Urinary bladder (tissue), 4 donors: Measurements from ENCODE around the gene PCP2. TPM values are rescaled to one million over a fixed set of nuclear protein-coding genes. Genes with fewer than 3 reads are reported as not detected.

ENCODE experiments used
- DNase-seq: peaks from one replicate; pipeline ENCODE4 v3.0.0-alpha.2; 2015; ENCODE audit errors: extremely low spot score
- H3K27ac ChIP-seq: one replicate; pipeline ENCODE4 v1.5.1; 2013; ENCODE audit warnings: low read depth, mild to moderate bottlenecking, moderate library complexity
- H3K36me3 ChIP-seq: one replicate; pipeline ENCODE4 v1.6.1; 2013; ENCODE audit warnings: mild to moderate bottlenecking, moderate library complexity; ENCODE audit not compliant: insufficient read depth
- H3K4me1 ChIP-seq: one replicate; pipeline ENCODE4 v1.6.1; 2013; ENCODE audit warnings: mild to moderate bottlenecking, moderate library complexity; ENCODE audit not compliant: insufficient read depth
- H3K4me3 ChIP-seq: one replicate; pipeline ENCODE4 v1.5.1; 2013; ENCODE audit warnings: low read depth, low read length
- WGBS: extraction: QIAGEN DNeasy Blood & Tissue Kit; methylation state at CpG from one replicate; pipeline ENCODE4 v1.1.7; 2013; 5-methylcytosine and 5-hydroxymethylcytosine counted together
- polyA plus RNA-seq: library from polyadenylated mRNA; stranded (reverse); fragments of 200-250 nt; gene quantifications from one replicate; pipeline ENCODE4 v1.2.3, GENCODE V29; 2013
- total RNA-seq: library from RNA; depleted of rRNA; stranded (reverse); fragments of >200 nt; gene quantifications from one replicate; pipeline ENCODE4 v1.2.3, GENCODE V29; 2014
- donor health status: healthy with polysubstance abuse.
- donor health status: healthy.

PCP2 gene
- total and polyA plus RNA-seq, 2 donors, result 0.19 TPM; not detected in 1

DNA sequence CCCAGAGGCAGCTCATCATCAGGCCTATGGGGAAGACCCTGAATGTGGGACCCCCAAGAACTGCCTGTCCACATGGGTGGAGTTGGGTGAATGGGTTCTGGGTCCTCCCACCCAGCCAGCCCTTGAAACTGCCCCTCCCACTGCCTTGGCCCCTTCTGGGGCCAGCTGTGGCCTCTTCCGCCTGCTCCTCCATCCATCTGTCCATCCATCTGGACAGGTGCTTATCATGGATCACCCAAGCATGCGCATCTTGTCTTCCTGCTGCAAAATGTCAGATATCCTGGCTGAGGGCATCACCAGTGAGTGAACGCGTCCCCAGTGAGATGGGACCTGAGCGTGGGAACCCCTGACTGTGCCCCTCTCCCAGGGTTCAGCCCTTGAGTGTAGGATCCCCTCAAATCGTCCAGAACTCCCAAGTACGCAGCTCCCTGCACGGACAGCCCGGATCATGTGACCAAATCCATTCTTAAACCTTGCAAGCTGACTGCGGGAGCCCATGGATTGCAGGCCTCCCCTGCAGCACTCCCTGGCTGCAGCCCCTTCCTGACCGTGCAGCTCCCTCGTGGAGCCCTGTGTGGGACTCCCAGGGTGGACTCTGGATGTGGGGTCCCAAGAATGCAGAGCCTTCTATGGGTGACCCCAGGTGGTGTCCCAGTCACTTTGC lies 5.4 kb upstream of the PCP2 start:
- no peak for DNase-seq
- Histone ChIP-seq H3K4me1 (no peaks in the 10 kb centered on the region), H3K4me3 (no peak overlapping the region), H3K36me3 (no peaks in the 10 kb centered on the region), H3K27ac (no peak overlapping the region)
- WGBS, result 68% methylated on average over 12 of the region's 12 CpGs

DNA sequence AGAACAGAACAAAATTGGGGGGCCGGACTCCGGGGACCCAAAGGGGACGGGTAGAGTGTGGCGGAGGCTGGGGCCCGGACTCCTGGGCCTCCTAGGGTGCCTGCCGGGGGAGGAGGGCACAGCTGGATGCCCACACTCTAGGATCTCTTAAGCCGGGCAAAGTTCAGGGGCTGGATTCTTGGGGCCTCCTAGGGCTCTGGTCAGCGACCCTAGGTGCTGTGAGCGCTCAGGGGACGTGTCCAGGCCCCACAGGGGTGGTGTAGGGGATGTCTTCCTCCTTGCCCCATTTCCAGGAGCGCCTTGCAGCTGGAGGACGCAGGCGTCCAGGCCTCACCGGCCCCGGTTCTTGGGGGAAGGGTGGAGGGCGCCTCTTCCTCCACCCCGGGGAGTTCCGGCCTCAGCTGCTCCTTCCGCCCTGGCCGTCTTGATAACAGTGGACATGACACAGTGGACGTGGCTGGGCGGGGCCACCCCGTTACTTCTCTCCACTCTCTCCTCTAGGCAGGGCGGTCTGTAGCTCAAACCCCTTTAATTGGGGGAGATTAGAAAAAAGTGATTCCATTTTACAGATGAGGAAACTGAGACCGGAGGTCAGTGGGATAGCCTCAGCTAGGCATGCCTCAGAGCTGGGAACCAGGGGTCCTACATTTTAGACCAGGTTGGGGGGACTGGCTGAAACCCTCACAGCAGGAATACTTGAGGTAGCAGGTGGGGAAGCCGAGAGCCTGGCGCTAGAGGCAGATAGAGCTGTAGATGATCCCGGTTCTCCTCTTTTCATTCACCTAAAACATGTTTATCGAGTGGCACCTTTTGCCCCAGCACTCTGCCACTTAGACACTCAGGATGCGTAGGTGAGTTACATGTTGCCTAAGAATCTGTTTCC lies 4.1 kb upstream of the PCP2 start:
- DNase-seq, result no peak
- H3K4me1 ChIP-seq, result no peaks in the 10 kb centered on the region
- 36% methylated on average over 30 of the region's 30 CpGs for WGBS
- H3K36me3 ChIP-seq, result no peaks in the 10 kb centered on the region
- peak overlapping the region; percentile 47 for H3K4me3 ChIP-seq
- peak overlapping the region; percentile 67 for H3K27ac ChIP-seq

DNA sequence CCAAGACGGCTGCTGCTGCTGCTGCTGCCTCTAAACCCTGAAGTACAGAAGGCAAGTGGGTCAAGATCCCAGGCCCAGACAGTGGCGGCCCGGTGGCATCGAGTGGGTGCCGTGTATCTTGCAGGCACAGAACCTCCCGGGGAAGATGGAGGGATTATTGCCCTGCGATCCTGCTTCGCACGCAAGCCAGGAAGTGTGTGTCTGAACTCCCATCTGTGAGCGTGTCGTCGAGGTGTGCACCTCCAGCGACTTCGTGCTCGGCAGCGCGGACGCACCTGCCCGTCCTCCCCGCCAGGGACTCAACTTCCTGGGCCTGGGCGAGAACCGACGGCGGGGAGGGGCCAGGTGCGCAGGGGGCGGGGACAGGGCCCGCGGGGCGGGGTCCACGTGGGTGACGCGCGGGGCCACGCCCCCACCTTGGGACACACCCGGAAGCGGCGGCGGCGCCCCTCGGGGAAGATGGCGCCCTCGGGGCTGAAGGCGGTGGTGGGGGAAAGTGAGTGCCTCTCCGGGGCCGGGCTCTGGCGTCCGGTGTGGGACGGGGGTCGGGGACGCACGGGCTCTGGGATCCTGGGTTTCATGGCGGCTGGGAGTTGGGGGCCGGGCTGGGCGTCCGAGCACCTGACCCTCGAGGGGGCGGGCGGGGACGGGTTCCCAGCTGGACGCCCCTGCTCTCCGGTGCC lies 3.3 kb upstream of the PCP2 start, which contains the start of gene STXBP2:
Gene STXBP2, plus strand, starts transcription at position 420 of the 683 bp plus-strand sequence. Its CDS starts 40 bp downstream, at position 460.
- Histone ChIP-seq H3K4me1 (no peaks in the 10 kb centered on the region), H3K4me3 (peak within 1 kb of the TSS; percentile 47), H3K36me3 (no peaks in the 10 kb centered on the region), H3K27ac (peak within 1 kb of the TSS; percentile 67)
- DNase-seq, result no peak
- WGBS, result 6% methylated on average over 61 of the region's 61 CpGs

DNA sequence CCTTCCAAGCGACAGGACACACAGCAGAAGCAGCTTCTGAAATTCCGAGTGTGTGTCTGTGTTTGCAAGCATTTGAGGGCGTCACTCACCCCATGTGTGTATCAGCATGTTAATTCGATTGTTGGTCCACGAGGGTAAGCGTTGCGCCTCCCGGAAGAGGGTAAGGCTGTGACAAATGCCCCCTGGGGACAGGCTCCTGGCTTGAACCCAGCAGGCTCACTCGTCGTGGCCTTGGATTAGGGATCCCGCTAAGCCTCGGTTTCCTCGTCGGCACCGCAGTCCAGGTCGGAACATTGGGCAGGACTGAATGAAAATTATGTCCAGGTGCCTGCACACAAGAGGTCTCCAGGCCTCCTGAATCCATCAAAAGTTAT lies 2.8 kb upstream of the PCP2 start:
- Histone ChIP-seq H3K4me3 (no peak overlapping the region), H3K27ac (no peak overlapping the region), H3K4me1 (no peaks in the 10 kb centered on the region), H3K36me3 (no peaks in the 10 kb centered on the region)
- DNase-seq, result no peak
- WGBS, result 66% methylated on average over 16 of the region's 16 CpGs

DNA sequence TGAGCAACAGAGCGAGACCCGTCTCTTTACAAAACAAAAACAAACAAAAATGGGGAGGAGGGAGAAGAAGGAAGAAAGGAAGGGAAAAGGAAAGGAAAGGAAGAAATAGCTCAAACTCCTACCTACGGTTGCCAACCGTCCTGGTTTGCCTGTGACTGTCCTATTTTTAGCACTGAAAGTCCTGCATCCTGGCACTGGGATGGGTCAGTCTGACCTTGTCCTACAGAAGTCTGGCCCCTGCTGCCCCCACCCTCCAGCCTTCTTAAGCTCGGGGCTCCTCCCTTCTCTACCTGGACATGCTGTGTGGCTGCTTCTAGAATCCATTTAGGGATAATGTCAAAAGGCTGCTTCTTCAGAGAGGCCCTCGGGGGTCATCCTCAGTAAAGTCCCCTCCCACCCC lies 2.2 kb upstream of the PCP2 start:
- 65% methylated on average over 6 of the region's 6 CpGs for WGBS
- H3K36me3 ChIP-seq, result no peaks in the 10 kb centered on the region
- no peaks in the 10 kb centered on the region for H3K4me1 ChIP-seq
- H3K4me3 ChIP-seq, result no peak overlapping the region
- DNase-seq, result no peak
- no peak overlapping the region for H3K27ac ChIP-seq

DNA sequence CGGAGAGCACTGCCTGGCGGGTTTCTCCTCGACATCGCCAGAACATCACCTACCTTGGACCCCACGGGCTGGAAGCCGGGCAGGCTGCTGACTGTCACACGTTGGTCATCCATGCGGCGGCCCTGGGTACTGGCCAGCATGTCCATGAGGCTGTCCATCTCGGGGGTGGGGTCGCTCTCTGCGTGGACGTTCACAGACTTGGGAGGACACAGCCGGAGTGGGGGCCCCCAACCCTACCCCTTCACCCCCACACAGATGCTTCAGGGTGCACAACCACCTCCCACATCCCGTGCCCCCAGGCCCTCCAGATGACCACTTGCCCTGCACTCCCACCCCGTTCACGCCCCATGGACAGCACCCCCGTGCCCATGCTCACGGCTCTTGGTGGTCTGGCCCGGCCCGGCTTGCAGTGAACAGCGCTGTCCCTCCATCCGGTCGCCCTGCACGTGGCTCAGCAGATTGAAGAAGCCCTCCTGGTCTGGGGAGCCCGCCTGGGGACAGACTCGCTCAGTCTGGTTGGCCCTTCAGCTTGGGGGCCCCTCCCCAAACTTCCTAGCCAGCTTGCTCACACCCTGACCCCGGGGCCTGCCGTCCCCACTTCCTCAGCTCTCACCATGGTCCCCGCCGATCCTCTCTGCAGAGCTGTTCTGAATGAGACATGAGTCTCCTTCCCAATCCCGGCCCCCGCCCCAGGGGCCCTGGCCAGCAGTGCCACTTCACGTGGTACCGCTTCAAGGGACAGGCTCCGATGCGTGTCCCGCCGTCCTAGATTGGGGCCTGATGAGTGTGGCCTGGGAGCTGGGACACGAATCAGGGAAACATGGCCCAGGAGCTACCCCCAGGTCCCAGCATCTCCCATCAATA lies 947 bp downstream of the PCP2 start:
- 92% methylated on average over 40 of the region's 40 CpGs for WGBS
- no peak for DNase-seq
- no peak overlapping the region for H3K4me3 ChIP-seq

DNA sequence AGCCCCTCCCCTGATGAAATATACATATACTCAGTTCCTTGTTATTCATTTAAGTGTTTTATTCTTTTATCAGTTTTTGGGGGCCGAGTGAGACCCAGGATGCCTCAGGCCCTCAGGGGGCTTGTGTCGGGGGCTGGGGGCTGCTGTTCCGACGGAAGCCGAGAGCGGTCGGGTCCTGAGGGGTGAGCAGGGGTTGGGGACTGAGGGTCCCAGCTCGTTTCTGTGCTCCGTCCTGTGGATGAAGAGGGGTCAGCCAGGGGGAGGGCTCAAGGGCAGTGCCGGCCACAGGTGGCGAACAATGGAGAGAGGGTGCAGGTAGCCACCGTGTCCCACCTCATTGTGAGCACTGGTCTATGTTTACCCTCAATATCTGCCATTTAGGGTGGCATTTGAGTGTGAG lies 1.9 kb downstream of the PCP2 start:
- H3K36me3 ChIP-seq, result no peaks in the 10 kb centered on the region
- no peaks in the 10 kb centered on the region for H3K4me1 ChIP-seq
- no peak overlapping the region for H3K27ac ChIP-seq
- 92% methylated on average over 12 of the region's 12 CpGs for WGBS
- no peak overlapping the region for H3K4me3 ChIP-seq
- no peak for DNase-seq

More for the DNA sequence above, 947 bp downstream of the PCP2 start:
- H3K4me1 ChIP-seq, result no peaks in the 10 kb centered on the region
- no peak overlapping the region for H3K27ac ChIP-seq
- no peaks in the 10 kb centered on the region for H3K36me3 ChIP-seq

DNA sequence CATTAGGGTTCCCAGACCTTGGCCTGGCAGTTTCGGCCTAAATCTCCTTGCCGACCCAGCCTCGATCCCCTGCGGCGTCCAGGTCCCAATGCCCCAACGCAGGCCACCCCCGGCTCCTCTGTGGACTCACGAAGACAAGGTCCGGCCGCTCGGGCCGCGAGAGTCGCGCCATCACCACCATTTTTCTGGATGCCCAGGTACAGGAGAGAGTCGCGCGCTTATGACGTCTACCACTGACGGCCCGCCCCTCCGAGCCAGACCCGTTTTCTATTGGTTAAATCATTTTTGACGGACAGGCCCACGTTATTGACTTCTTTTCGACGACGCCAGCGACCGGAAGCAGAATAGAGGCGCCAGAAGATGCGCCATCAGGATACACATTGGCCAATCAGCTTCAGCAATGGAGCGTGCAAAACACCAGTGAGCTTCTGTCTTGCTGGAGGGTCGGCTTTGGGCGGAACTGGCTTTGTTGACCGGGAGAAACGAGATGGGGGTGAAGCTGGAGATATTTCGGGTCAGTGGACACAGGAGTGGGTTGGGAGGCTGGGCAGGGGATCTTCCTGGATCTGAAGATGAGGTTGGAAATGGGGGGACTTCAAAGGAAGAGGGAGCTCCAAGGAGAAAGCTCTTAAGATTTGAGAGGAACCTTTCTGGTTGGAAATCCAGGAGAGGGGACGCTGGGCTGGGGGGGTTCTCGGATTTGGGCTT lies 4.0 kb downstream of the PCP2 start, which contains the start of the genes PET100 and XAB2:
Gene PET100, plus strand, starts transcription at position 447 of the 708 bp plus-strand sequence. Its CDS starts 41 bp downstream, at position 488.
Gene XAB2, minus strand, starts transcription at position 199 of the 708 bp plus-strand sequence. Its CDS starts 18 bp downstream, at position 181.
- DNase-seq, result peak; percentile 99
- Histone ChIP-seq H3K27ac (peak within 1 kb of the TSS; percentile 73), H3K4me3 (peak within 1 kb of the TSS; percentile 87), H3K4me1 (no peaks in the 10 kb centered on the region), H3K36me3 (no peaks in the 10 kb centered on the region)
- WGBS, result under 1% methylated on average over 40 of the region's 40 CpGs

DNA sequence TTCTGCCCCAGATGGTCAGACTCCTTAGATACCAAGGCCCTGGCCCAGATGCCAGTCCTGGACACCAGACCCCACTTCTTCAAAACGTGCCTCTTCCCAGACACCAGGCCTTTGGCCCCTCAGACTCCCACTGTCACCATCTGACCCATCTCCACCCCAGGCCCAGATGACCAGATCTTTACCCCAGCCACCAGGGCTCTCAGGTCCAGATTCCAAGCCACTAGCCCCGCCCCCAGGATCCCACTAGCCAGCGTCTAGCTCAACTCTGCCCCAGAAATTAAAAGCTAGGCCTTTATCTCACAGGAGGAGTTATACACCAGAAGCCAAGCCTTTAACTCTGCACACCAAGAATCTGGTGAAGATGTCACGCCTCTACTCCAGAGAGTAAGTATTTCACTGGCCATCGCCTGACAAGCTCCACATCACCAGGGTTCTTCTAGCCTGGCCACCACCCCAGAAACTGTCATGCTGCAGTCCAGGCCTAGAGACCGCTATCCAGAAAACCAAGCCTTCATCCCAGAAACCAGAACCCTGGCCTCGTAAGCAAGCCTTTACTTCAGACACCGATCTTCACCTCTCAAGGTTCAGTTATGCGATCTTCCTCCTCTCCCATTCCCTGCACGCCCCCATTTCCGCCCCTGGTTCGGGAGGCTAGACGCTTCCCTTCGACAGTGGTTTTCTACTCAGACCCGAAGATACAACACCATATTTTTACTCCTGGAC lies 4.8 kb downstream of the PCP2 start:
- Histone ChIP-seq H3K4me3 (peak overlapping the region; percentile 87), H3K4me1 (no peaks in the 10 kb centered on the region)
- WGBS, result 4% methylated on average over 15 of the region's 15 CpGs

DNA sequence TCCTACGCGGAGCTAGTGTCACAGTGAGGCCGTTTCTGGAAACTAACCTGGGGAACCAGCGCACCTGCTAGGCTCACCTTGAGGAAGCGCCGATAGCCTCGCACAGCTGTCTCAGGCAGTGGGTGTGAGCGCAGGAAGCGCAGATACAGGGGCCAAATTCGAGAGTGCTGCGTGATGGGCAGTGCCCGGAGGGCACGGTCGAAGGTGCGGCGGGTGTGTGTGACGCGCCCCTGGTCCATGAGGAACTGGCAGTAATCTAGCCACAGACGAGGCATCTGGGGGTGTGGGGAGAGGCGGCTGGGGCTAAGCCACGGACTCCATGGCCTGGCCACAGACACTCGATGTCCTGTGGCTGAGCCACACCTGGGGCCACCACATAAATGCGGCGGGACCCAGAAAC lies 6.4 kb downstream of the PCP2 start:
- Histone ChIP-seq H3K36me3 (peaks cover 2% of the 10 kb centered on the region), H3K4me1 (no peaks in the 10 kb centered on the region), H3K27ac (no peak overlapping the region), H3K4me3 (no peak overlapping the region)
- no peak for DNase-seq
- WGBS, result 97% methylated on average over 24 of the region's 24 CpGs

More for the DNA sequence above, 4.8 kb downstream of the PCP2 start:
- DNase-seq, result no peak
- H3K27ac ChIP-seq, result peak overlapping the region; percentile 73
- no peaks in the 10 kb centered on the region for H3K36me3 ChIP-seq

DNA sequence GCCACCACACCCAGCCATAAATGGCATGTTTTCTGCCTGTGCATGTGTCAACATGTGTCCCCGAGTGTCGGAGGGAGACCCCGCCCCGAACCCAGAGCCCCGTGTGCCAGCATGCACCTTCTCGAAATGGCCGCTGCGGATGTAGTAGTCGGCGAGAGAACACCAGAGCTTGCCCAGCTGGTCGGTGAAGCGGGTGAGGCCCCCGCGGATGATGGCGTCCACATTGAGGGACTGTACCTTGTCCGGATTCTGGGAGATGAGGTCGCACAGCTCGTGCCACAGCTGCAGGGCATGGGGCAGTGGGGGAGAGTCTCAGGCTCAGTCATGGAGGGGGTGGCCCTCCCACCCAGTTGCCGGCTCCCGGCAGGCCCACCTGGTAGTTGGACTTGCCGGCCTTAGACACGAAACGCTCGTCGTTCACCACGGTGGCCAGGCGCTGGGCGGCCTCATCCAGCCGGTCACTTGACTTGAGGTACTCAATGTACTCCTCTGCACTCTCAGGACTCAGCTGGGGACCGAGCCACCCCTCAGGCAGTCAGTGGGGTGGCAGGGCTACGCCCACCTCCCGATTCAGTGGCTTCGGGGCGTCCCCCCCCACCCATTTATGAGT lies 7.7 kb downstream of the PCP2 start:
- no peak for DNase-seq

More for the DNA sequence above, 7.7 kb downstream of the PCP2 start:
- WGBS, result 97% methylated on average over 34 of the region's 34 CpGs
- no peak overlapping the region for H3K27ac ChIP-seq
- H3K4me1 ChIP-seq, result no peaks in the 10 kb centered on the region
- H3K4me3 ChIP-seq, result no peak overlapping the region
- H3K36me3 ChIP-seq, result peaks cover 4% of the 10 kb centered on the region
